ENCODE data around the gene RPS3. TPM values are rescaled to one million over a fixed set of nuclear protein-coding genes. Genes with fewer than 3 reads are reported as not detected.
"Not testable (repeated sequence)": the region's sequence is repeated elsewhere in the genome, so short reads cannot be mapped to it uniquely, and the experiment has no call there.

The RPS3 gene
- total RNA-seq, 1 donor from 2014 or later: 4,635 TPM

DNA sequence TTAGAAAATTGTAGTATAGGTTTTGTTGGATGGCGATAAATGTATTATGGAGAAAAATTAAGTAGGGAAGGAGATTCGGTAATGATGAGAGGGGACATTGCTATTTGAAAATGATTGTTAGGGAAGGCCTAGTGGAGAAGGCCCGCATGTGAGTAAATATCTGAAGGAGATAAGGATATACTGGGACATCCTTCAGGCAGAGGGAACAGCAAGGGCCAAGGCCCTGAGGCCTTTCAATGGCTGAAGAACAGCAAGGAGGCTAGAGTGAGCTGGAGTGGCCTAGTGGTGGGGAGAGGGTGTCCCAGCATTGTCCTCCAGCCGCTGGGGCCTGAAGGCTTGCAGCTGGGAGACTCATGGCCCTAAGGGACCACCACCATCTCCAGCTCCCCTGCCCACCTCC is 24.7 kb upstream of the RPS3 start:
- no peak overlapping the region for H3K4me3 Mint-ChIP-seq
- peaks cover 4% of the 10 kb centered on the region for H3K4me1 Mint-ChIP-seq
- ChIA-PET CTCF (interaction anchor here (1.2 kb wide), 1 partner anchor 11 kb away, joined by 3 read pairs; no protein-coding TSS in a partner anchor), POLR2A (no interaction called here)
- no peak overlapping the region for H3K27ac Mint-ChIP-seq
- intact Hi-C loops (cut with micrococcal nuclease): no loop called here
- H3K27me3 Mint-ChIP-seq: peaks cover 11% of the 10 kb centered on the region
- no peak for ATAC-seq (ENCODE audit: low read depth)
- no peak for TF ChIP-seq CTCF (IDR thresholded peaks at IDR 0.05)
- no peaks in the 10 kb centered on the region for H3K9me3 Mint-ChIP-seq
- H3K36me3 Mint-ChIP-seq (ENCODE audit: low read depth): no peaks in the 10 kb centered on the region
- no peak for DNase-seq

DNA sequence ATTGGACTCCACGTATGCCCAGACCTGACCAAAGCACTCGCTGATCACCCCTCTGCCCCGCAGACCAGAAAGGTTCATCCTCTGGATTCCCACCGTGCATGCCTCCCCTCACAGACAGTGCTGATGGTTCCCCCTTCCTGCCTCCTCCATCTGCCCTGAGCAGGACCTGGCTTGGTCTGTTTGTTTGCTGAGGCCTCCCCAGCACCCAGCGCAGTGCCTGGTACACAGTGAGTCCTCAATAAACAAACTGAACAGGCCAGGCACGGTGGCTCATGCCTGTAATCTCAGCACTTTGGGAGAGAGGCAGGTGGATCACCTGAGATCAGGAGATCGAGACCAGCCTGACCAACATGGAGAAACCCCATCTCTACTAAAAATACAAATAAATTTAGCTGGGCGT is 23.7 kb upstream of the RPS3 start:
- Mint-ChIP-seq H3K27me3 (peaks cover 8% of the 10 kb centered on the region), H3K9me3 (no peaks in the 10 kb centered on the region), H3K36me3 (ENCODE audit: low read depth) (no peaks in the 10 kb centered on the region), H3K27ac (no peak overlapping the region), H3K4me3 (no peak overlapping the region), H3K4me1 (no peaks in the 10 kb centered on the region)
- intact Hi-C loops (cut with micrococcal nuclease): no loop called here
- CTCF ChIA-PET: interaction anchor here (1.2 kb wide), 1 partner anchor 10 kb away, joined by 3 read pairs; no protein-coding TSS in a partner anchor
- TF ChIP-seq CTCF (IDR thresholded peaks at IDR 0.05): no peak
- DNase-seq (no peak), ATAC-seq (ENCODE audit: low read depth) (no peak)
- POLR2A ChIA-PET: no interaction called here

- Mint-ChIP-seq H3K4me3 (no peak overlapping the region), H3K27me3 (peaks cover 8% of the 10 kb centered on the region), H3K36me3 (ENCODE audit: low read depth) (no peaks in the 10 kb centered on the region), H3K27ac (no peak overlapping the region), H3K9me3 (no peaks in the 10 kb centered on the region), H3K4me1 (no peaks in the 10 kb centered on the region)
- ChIA-PET POLR2A (no interaction called here), CTCF (no interaction called here)
- ATAC-seq (ENCODE audit: low read depth) (no peak), DNase-seq (no peak)
- intact Hi-C loops (cut with micrococcal nuclease): no loop called here
- TF ChIP-seq CTCF (IDR thresholded peaks at IDR 0.05): no peak
Observed at GRCh38 chr11:75376175-75376574, 23.1 kb upstream of the RPS3 start.

GRCh38 chr11:75378776-75379175 is 20.5 kb upstream of the RPS3 start:
- H3K36me3 Mint-ChIP-seq (ENCODE audit: low read depth); H3K4me3 Mint-ChIP-seq; intact Hi-C loops (cut with micrococcal nuclease); H3K27me3 Mint-ChIP-seq; H3K4me1 Mint-ChIP-seq; CTCF ChIA-PET; ATAC-seq (ENCODE audit: low read depth); H3K27ac Mint-ChIP-seq; DNase-seq; H3K9me3 Mint-ChIP-seq: not testable (repeated sequence)
- POLR2A ChIA-PET: interaction anchor here (0.6 kb wide), 1 partner anchor 19 kb away, joined by 6 read pairs; no protein-coding TSS in a partner anchor

DNA sequence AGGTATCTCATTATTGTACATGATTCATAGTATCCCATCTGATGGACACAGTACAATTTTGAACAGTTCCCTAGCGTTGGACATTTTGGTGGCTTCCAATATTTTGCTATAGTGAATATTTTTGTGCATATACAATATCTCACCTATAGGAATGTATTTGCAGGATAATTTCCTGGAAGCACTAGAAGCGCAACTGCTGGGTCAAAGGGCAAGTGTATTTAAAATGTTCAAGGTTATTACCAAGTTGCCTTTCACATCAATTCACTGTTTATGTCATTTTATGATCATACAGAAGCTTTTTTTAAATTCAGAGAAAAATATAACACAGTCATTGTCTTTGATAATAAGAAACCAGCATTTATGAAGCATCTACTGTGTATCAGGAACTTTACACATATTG is 19.1 kb upstream of the RPS3 start:
- DNase-seq (no peak), ATAC-seq (ENCODE audit: low read depth) (no peak)
- TF ChIP-seq CTCF (IDR thresholded peaks at IDR 0.05): no peak
- Mint-ChIP-seq H3K9me3 (no peaks in the 10 kb centered on the region), H3K27me3 (peaks cover 10% of the 10 kb centered on the region), H3K4me3 (no peak overlapping the region), H3K36me3 (ENCODE audit: low read depth) (no peaks in the 10 kb centered on the region), H3K4me1 (peaks cover 4% of the 10 kb centered on the region), H3K27ac (no peak overlapping the region)
- POLR2A ChIA-PET: no interaction called here
- intact Hi-C loops (cut with micrococcal nuclease): loop anchor here (5.0 to 10.0 kb wide), 2 partner anchors 453 to 935 kb away; no protein-coding TSS in a partner anchor
- CTCF ChIA-PET: interaction anchor here (9.8 kb wide), 1 partner anchor 101 kb away, joined by 177 read pairs; no protein-coding TSS in a partner anchor
